Fibroblast of mammary gland (primary cell): ENCODE measurements around the gene ASTN2.

Experiments
- DNase-seq: peaks from one replicate; pipeline ENCODE4 v3.0.0-alpha.2; 2010; ENCODE audit warnings: low read depth
- H3K4me3 ChIP-seq: 2 replicates; pipeline ENCODE4 v1.5.1; 2011; ENCODE audit warnings: low read depth, mild to moderate bottlenecking, low read length, moderate library complexity; ENCODE audit not compliant: control insufficient read depth
- TF ChIP-seq, protein P1 (sequence below): conservative IDR thresholded peaks from 2 replicates; pipeline ENCODE4 v1.5.1; 2011; ENCODE audit warnings: low read depth, low read length, inconsistent platforms; ENCODE audit not compliant: control insufficient read depth, insufficient read depth

ASTN2 gene

DNA sequence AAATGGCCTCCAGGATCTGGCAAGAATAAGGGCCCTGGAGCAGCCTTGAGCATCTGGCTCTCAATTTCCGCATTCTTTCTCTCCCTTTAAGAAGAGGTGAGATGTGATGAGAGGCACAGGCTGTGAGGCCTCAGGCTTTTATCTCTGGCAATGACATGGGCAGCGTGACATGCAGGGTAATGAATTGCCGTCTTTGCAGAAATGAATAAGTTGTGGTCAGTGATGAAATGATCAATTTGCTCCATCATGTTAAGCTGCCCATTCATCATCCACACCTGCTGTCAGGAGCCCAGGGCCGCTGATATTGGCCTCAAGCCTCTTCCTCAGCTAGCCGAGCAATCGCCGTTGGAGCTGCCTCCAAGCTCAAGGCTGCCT, 462.4 kb downstream of the ASTN2 start:
- TF ChIP-seq, protein P1, sequence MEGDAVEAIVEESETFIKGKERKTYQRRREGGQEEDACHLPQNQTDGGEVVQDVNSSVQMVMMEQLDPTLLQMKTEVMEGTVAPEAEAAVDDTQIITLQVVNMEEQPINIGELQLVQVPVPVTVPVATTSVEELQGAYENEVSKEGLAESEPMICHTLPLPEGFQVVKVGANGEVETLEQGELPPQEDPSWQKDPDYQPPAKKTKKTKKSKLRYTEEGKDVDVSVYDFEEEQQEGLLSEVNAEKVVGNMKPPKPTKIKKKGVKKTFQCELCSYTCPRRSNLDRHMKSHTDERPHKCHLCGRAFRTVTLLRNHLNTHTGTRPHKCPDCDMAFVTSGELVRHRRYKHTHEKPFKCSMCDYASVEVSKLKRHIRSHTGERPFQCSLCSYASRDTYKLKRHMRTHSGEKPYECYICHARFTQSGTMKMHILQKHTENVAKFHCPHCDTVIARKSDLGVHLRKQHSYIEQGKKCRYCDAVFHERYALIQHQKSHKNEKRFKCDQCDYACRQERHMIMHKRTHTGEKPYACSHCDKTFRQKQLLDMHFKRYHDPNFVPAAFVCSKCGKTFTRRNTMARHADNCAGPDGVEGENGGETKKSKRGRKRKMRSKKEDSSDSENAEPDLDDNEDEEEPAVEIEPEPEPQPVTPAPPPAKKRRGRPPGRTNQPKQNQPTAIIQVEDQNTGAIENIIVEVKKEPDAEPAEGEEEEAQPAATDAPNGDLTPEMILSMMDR: no peak
- H3K4me3 ChIP-seq: no peak overlapping the region
- DNase-seq: no peak

DNA sequence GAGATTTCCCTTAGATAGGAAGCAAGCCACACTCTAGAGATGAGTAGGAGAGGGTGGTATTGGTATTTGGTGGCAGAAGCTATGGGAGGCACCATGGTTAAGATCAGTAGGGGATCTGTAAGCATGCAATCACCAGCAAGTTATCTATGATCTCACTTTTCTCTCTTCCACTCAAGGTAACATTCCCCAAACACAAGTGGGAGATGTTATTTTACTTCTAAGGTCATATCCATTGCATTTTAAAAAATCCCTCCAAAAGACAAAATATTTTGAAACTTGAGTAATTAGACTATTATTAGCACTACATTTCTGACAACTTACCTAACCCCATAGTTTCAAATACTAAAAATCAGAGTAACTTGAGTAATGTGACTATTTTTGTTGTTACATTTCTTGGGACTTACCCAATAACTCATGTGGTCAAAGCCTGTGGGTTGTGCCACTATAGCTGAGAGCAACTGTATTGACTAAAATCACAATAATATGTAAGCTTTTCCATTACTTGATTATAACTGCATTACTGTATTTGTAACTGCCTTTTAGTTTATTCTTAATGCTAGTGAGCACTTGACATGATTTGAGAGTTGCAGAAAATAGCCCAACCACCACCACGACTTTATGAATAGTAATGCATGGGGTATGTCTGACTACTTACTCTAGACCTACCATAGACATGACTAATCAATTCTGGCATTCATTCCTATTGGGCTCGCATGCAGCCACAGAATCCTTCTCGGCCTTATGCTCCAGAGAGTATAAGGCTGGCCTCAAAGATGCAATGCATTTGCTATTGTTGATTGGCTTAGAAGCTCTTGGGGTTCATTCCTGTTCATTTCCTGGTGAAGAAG, 463.0 kb downstream of the ASTN2 start:
- DNase-seq: peak; percentile 55
- H3K4me3 ChIP-seq: no peak overlapping the region
- TF ChIP-seq, protein P1: no peak

DNA sequence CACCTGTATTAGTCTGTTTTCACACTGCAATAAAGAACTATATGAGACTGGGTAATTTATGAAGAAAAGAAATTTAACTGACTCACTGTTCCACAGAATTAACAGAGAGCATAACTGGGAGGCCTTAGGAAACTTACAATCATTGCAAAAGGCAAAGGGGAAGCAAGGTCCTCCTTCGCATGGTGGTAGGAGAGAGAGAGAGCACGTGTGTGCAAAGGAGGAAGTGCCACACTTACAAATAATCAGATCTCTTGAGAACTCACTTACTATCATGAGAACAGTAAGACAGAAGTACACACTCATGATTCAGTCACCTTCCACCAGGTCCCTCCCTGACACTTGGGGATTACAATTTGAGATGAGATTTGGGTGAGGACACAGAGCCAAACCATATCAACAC, 469.0 kb downstream of the ASTN2 start:
- H3K4me3 ChIP-seq: no peak overlapping the region
- TF ChIP-seq, protein P1: no peak
- DNase-seq: no peak

DNA sequence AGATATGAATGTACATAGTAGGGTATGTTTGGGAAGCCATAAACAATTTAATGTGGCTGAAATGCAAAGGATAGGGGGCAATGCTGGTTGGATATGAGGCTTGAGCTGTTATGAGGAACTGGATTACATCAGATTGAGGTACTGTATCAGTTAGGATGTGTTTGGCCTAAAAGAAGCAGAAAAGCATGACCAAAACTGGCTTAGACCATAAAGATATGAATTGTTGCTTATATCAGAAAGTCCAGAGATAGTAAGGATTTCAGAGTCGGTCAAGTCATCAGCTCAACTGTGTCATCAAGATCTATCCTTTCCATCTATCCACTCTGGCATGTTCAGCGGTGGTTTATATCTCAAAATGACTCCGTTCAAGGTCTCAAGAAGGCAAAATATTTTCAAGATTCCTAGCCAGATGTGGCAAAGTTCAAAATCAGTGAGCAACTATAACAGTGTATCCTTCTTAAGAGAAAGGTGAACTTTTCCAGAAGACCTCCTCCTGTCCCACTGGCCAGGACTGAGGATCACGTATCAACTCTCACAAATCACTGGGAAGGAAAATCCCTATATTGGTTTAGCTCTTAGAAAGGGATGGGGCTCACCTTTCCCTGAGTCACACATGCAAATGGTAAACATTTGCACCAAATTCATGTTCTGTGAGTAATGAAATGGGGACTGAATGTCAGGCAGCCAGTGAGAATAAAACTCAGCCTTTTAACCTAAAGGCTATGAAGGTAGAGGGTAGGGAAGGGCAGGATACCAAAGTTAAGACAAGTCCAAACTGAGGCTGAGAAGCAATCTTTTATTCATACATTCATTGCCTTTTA, 469.9 kb downstream of the ASTN2 start:
- no peak overlapping the region for H3K4me3 ChIP-seq
- DNase-seq: no peak
- TF ChIP-seq, protein P1: no peak

DNA sequence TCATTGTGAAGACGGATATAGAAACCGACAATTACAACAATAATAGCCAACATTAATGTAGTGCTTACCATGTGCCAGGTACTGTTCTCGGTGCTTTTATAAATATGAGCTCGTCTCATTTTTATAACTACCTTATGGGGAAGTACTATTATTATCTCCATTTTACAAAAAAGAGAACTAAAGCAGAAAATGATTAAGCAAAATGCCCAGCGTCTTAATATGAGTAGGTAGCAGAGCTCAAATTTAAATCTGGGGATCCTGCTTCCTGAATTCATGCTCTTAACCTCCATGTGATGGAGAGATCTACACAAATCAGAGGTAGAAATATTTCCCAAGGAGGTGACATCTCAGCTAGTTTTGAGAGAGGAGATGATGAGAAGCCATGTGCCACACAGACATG, 470.9 kb downstream of the ASTN2 start:
- no peak overlapping the region for H3K4me3 ChIP-seq
- no peak for DNase-seq
- TF ChIP-seq, protein P1: no peak

DNA sequence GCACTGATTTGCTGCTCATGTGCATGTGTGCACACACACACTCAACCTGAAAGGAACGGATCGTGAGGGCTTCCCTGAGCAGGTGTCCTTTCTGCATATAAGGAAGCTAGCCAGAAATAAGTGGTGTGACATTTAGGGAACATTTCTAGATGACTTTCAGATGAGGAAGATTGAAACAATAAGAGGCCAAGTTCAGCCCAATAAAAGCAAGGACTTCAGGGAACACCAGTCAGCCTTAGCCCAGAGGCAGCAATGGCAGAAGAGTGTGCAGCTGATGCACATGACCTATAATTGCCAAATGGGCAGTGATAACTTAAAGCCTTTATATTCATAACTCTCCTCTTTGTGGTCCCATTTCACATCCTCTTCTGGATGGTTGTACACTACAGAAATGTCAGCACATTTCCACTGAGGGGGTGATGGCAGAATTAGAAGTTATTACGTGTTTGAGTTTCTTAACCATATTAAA, 472.2 kb downstream of the ASTN2 start:
- TF ChIP-seq, protein P1: no peak
- no peak overlapping the region for H3K4me3 ChIP-seq
- DNase-seq: no peak
